HG03103 (cell line): ENCODE results near the gene DACT3.

ENCODE experiments used
- ATAC-seq: cut with Tn5 transposase; IDR thresholded peaks from one replicate; pipeline ENCODE4 v1.9.1; 2021; ENCODE audit warnings: low read depth; ENCODE audit not compliant: unreplicated experiment

The DACT3 gene

DNA sequence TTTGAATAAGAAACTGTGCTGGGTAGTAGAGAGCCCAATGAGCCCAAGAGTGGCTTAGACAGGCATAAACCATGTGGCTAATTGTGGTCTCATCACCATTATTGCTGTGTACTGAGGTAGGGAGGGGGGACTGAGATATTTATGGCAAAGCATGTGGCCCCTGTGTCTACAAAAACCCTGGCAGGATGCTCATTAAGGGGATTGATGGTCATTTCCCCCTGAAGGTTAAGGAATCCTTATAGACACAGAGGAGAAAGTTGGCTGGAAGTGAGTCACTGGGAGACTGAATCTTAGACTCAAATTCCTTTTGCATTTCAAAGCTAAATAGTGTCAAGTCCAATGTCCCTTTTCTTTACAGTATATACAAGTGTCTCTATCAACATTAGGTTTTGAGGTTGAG is 9.8 kb upstream of the DACT3 start:
- ATAC-seq: no peak

DNA sequence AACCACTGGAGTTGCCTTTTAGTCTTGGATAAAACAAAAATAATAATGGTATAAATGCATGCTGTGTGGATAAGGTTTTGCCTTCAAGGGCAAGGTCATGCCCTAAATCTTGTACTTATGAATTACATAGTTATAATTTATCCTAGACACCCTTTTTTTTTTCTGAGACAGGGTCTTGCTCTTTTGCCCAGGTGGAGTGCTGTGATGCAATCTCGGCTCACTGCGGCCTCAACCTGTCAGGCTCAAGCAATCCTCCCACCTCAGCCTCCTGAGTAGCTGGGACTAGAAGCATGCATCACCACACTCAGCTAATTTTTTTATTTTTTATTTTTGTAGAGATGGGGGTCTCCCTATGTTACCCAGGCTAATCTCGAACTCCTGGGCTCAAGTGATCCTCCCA is 7.7 kb upstream of the DACT3 start:
- no peak for ATAC-seq

DNA sequence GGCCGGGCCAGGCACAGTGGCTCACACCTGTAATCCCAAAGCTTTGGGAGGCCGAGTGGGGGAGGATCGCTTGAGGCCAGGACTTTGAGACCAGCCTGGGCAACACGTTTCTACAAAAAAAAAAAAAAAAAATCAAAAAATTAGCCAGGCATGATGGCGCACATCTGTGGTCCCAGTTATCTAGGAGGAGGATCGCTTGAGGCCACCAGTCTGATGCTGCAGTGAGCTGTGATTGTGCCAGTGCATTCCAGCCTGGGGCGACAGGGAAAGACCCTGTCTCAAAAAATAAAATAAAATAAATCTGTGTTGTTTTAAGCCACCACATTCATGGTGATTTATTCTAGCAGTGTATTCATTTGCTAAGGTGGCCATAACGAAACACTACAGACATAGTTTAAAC is 4.1 kb upstream of the DACT3 start:
- ATAC-seq: no peak

DNA sequence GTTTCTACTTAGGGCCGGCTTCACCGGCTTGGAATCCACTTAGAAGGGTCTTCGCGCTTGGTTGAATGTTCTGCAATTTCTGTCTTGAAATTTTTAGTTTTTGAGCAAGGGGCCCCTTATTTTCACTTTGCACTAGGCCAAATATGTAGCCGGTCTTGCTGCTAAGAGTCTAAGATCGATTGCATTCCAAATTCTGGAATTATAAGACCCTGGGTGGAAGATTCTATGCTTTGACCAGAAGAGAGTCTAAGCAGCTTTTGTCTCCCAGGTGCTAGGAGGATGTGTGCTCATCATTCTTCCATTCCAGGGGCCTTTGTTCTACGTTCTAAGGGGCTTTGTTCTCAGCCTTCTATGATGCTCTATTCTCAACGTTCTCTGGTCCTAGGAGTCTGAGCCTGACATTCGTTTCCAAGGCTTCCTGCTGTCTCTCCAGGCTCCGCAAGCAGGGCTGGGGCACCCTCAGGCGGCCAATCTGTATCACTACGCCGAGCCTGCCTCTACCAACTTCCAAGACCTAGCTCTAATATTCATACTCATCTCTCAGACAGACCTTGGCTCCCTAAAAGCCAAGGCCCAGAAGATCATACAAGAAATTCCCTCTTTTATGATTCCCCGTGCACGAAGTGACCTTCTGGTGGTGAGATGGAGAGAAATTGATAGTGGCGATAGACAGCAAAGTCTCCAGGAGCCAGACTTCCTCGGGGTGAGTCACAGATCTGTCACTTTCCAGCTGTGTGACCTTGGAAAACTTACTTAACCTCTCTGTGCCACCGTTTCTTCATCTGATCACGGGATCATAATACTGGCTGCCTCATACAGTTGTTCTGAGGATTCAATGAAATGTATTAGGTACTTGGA is 982 bp upstream of the DACT3 start:
- ATAC-seq: no peak

DNA sequence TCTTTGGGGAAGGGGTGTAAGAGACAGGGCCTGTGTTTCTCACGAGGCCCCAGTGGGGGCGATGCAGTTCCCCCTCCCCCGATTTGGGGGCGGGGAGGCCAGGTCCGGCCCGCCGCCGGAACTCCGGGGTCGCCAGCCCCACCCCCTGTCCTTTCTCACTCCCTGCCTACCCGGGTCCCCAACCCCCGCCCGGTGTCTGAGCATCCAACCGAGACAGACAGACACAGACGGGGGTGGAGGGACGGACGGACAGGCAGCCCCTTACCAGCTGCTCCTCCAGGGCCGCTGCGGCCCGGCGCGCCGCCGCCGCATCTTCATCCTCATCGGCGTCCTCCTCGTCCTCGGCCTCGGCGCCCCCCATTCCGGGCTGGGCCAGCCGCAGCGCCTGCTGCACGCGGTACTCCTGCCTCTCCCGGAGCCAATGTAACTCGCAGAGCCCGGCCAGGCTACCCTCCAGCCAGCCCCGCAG is 397 bp downstream of the DACT3 start:
- ATAC-seq: peak; percentile 5

DNA sequence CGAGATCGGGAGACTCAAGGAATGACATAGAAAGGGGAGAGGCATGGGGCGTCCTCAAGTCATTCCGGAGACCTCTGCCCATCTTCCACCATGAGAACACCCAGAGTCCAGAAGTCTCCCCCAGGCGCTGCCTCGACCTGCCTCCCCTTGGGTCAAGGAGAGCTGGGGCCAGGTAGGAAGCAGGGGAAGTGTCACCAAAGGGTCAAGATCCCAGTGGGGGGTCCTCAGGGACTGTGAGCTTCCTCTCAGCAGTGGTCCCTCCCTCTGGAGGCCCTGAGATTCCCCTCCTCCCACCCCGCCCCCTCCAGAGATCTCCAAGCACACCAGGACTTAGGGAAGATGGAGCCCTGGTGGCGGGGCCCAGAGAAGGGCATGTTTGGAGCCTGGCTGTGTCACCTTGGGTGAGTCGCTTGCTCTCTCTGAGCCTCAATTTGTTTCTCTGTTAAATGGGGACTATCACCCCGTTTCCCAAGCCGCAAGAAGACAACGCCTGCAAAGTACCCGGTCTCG is 919 bp downstream of the DACT3 start:
- no peak for ATAC-seq

DNA sequence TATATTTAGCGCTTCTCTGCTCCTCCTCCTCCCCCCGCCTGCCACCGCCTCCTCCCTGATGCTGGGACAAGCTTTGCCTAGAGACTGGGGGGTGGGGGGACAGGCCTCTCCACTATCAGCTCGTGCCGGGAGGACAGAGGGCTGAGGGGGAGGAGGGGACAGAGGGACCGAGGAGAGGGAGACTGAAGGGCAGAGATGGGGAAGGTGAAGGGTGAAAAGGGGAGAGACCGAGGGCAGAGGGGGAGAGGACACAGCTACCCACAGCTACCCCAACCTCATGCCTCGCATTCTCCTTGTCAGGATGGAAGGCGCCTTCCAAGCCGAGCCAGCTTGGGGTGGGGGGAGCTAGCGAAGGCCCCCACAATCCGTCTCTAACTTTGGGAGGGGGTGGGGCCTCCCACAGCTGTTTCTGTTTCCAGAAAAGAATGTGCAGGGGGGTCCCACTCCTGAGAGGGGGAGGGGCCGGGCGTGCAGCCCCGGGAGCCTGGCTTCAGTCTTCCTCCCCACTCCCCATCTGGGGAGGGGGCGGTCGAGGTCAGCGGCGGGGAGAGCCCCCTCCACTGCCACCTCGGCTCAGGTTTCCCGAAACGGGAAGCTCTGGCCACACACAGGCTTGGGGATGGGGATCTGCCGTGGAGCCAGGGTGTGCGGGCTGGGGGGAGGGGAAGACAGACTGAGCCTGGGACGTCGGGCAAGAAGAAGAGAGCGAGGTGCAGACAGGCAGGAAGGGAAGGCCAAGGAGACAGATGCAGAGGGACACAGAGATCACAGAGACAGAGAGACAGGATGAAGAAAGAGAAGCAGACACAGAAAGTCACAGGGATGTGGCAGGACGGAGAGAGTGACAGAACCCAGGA is 1.6 kb downstream of the DACT3 start:
- no peak for ATAC-seq

DNA sequence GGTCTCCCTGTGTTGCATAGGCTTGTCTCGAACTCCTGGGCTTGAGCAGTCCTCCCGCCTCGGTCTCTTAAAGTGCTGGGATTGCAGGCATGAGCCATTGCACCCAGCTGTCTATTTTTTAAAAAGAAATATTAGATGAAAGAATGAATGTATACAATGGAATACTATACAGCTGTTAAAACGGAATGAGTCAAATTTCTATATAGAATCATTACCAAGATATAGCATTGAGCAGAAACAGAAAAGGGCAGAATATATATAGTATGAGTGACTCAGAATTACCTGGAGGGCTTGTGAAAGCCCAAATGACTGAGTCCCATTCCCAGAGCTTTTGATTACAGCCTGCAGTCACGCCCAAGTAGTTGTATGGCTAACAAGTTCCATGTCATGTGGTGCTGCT is 4.4 kb downstream of the DACT3 start:
- no peak for ATAC-seq

DNA sequence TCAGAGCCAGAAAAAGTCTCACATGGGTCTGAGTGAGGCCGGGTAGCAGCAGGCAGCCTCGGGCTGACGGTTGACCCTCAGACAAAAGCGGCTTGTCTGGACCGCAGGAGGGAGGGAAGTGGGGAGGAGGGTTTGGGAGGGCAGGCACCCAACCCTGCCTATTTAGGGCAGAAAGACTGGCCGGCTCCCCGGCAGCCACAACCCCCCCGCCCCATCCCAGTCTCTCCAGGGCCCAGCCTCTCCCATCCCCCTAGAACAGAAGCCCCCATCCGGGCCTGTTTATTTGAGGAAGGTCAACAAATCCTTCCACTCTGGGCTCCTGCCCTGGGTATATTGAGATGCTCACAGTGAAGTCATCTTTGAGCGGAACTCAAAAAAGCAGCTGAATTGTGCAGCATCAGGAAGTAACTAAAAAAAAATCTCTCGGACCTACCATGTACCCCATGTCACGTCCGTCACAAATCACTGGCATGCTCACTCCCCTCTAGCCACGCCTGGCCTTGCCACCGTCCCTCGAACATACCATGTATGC is 6.3 kb downstream of the DACT3 start:
- no peak for ATAC-seq

DNA sequence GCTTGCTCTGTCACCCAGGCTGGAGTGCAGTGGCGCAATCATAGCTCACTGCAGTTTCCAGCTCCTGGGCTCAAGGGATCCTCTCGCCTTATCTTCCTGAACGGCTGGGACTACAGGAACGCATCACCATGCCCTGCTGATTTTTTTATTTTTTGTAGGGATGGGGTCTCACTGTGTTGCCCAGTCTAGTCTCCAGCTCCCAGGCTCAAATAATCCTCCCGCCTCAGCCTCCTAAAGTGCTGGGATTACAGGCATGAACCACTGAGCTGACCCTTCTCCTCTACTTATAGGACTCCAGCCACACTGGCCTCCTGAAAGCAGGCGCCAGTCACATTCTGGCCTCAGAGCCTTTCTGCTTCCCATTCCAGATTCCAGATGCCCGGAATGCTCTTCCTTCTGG is 10.5 kb downstream of the DACT3 start:
- no peak for ATAC-seq

DNA sequence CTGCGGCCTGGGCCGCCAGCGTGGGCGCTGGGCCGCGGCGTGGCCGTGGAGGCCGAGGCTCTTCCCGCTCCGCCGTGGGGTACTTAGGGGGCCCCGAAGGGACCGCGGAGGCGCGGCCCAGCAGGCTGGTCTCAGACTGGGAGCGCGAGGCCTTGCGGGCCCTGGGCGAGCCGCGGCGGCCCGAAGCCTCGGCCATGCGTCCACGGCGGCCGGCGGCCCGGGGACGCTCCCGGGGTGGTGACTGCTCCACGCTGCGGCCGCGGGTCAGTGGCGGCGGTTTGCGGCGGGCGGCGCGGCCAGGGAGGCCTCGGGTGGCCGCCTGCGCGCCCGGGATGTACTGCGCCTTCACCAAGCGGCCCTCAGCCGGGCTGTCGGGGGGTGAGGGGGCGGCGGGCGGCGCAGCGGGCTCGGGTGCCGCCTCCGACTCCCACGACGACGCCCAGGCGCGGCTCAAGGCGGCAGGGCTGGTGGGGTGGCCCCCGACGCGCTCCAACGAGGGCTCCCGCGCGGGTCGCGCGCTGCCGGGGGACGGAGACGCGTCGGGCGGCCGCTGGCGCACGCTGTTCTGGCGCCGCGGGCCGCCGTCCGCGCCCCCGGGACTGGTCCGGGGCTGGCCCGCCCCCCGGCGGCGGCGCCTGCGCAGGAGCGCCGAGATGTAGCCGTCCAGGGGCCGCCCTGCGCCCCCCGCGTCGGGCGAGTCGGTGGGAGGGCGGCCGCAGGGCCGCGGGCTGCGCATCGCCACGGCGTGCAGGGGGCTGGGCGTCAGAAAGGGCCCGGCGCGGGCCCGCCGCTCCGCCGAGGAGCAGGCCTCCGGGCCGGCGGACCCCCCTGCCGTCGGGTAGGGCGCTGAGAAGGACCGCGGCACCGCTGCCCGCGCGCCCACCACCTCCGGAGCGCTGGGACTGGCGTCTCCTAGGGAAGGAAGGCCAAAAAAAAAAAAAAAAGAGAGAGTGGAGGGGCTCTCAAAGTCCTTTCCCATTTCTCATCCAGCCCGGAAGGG is 11.7 kb downstream of the DACT3 start:
- ATAC-seq: no peak

DNA sequence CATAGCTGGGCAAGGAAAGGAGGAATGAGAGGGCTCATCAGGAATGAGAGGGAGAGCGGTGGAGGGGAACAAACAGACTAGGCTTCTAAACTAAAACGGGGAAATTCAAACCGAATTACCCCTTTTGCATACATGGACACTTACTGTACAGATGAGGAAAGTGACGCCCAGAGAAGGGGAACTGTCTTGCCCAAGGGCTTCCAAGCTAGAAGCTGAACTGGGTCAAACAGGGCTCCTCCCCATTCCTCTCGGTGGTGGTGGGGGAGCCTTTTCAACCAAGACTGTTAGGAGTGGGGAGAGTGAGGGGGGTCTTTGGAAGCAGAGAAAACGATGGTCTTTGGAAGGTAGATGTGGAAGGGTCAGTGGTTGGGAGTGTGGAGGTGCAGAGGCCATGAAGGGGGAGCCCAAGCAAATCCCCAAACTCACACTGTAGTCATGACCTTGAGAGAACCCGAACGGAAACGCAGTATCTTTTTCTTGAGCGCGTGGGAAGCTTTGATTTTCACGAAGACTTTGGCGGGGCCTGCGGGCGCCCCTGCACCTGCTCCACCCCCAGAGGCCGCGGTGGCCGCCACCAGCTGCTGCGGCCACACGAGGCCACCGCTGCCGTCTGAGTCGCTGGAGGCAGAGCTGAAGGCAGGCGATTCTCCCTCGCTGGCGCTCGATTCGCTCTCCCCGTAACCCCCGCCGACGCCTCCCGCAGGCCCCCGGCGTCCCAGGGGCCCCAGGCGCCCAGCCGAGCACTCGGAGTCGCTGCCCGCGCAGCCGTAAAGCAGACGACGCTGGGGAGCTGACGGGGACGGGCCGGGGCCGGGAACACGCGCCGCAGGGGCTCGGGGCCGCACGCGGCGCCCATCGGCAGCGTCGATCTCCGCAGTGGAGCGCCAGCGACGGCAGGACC is 12.7 kb downstream of the DACT3 start:
- no peak for ATAC-seq

DNA sequence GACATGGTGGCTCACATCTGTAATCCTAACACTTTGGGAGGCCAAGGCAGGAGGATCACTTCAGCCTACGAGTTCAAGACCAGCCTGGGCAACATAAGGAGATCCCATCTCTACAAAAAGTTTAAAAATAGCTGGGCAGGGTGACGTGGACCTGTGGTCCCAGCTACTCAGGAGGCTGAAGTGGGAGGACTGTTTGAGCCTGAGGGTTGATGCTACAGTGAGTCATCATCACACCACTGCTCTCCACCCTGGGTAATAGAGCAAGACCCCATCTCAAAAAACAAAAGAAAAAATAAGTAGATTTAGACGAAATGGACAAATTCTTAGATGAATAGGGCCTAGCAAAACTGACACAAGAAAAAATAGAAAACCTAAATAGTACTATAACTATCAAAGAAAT is 14.6 kb downstream of the DACT3 start:
- ATAC-seq: no peak

DNA sequence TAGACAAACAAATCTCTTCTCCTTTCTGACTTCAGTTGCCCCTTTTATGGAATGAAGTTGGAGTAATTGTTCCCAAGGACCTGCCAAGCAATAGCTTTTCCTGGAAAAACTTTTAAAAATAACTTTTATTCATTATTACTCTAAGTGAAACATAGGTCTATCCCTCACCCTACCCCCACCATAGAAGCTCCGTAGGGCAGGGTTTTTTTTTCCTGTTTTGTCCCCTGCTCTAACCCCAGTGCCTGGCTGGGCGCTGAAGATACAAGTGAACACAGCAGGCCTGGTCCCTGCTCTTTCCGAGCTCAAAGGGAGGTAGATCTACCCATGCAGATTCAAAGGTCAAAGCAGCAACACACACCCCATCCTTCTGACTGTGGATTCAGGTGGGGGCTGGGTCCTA is 16.3 kb downstream of the DACT3 start:
- ATAC-seq: no peak

DNA sequence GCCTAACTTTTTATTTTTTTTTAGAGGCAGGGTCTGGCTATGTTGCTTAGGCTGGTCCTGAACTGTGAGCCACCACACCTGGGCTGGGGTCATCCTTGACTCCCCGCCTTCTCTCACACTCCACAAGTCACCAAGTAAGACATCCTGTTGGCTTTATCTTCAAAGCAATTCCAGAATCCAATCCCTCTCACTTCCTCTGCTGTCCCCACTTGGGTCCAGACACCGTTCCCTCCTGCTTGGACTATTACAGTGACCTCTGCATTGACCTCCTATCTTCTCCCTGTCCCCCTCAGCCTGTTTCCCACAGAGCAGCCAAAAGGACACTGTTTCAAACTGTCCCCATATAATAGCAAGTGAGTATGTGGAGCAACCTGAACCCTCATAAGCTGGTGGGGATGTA is 20.3 kb downstream of the DACT3 start:
- no peak for ATAC-seq

DNA sequence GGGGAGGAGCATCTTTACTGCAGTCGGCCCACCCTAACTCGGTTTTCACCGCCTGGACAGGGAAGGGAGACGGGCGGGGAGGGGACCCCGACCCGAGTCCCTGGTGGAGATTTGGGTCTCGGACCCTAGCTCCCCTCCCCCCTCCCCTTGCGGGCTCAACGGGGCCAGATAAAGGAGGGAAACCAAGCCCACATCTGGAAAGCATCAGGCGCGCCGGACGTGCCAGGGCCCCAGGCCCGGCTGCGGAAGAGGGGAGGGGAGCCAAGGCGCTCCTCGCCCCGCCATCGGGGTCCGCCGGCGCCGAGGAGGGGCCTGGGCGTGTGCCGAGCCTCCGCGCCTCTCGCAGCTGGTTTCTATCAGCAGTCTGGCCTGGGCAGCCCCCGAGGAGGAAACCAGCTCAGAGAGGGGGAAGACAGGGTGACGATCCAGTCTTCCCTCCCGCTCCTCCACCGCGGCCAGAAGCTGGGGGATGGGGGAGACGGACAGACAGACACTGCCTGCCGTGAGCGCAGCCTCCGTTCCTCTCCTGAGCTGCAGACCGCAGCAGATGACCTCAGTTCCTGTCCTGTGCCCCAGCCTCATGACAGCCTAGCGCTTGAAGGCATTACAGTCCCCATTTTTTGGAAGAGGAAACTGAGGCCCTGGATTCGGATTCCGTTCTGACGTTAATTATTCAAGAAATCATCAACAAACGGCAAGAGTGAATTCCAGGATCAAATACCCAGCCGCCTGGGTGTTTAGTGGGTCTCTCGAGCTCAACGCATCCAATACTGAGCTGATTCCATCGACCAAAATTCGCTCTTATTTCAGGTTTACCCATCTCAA is 21.4 kb downstream of the DACT3 start:
- no peak for ATAC-seq

DNA sequence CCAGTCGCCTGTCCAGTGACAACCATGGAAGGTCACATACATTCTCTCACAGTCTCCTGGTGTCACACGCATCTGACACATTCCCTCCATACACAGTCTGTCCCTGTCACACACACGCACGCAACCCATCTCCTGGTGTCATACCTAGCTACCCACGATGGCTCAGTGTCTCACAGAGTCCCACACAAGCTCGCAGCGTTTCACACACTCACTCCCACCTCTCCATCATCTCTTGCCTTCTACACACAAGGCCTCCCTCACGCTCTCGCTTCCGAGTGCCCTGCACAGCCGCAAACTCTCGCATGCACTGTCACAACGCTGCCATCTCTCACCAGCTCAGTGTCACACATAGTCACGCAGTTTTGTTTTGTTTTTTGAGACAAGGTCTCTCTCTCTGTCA is 23.8 kb downstream of the DACT3 start:
- no peak for ATAC-seq
